ENCODE measurements around the gene ACVRL1. TPM values are rescaled to one million over a fixed set of nuclear protein-coding genes. Genes with fewer than 3 reads are reported as not detected.

Gene ACVRL1
- total RNA-seq, 1 donor from 2014 or later: under 0.01 TPM

DNA sequence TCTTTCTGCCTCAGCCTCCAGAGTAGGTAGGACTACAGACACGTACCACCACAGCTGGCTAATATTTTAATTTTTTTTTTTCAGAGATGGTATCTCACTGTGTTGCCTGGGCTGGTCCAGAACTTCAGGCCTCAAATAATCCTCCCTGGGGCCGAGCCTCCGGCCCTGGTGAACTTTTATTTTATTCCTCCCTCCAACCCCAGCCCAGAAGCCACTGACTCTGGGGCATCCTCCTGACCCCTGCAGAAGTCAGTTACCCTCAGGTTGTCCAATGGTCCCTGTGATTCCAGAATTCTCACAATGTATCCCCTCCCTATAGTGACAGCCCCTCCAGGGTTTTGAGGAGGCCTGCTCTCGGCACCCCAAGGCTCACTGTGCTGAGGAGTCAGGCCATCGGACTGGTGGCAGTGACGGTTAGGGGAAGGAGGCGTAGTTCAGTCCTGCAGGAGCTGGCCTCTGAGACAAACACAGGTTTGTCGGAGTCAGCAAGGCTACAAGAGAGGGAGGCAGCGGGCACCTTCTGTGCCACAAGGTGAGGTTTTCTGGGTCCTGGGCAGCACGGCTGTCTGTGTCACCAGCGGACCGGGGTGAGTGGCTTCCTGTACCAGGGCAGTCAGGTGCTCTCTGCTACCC lies 39.4 kb upstream of the ACVRL1 start:
- no peak for FAIRE-seq
- TF ChIP-seq, protein P1, sequence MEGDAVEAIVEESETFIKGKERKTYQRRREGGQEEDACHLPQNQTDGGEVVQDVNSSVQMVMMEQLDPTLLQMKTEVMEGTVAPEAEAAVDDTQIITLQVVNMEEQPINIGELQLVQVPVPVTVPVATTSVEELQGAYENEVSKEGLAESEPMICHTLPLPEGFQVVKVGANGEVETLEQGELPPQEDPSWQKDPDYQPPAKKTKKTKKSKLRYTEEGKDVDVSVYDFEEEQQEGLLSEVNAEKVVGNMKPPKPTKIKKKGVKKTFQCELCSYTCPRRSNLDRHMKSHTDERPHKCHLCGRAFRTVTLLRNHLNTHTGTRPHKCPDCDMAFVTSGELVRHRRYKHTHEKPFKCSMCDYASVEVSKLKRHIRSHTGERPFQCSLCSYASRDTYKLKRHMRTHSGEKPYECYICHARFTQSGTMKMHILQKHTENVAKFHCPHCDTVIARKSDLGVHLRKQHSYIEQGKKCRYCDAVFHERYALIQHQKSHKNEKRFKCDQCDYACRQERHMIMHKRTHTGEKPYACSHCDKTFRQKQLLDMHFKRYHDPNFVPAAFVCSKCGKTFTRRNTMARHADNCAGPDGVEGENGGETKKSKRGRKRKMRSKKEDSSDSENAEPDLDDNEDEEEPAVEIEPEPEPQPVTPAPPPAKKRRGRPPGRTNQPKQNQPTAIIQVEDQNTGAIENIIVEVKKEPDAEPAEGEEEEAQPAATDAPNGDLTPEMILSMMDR (IDR thresholded peaks at IDR 0.05; ENCODE audit: insufficient read depth, low read length, severe bottlenecking): no peak
- peaks cover 43% of the 10 kb centered on the region for H3K27me3 ChIP-seq (ENCODE audit: control insufficient read depth, insufficient read depth, low read length)

DNA sequence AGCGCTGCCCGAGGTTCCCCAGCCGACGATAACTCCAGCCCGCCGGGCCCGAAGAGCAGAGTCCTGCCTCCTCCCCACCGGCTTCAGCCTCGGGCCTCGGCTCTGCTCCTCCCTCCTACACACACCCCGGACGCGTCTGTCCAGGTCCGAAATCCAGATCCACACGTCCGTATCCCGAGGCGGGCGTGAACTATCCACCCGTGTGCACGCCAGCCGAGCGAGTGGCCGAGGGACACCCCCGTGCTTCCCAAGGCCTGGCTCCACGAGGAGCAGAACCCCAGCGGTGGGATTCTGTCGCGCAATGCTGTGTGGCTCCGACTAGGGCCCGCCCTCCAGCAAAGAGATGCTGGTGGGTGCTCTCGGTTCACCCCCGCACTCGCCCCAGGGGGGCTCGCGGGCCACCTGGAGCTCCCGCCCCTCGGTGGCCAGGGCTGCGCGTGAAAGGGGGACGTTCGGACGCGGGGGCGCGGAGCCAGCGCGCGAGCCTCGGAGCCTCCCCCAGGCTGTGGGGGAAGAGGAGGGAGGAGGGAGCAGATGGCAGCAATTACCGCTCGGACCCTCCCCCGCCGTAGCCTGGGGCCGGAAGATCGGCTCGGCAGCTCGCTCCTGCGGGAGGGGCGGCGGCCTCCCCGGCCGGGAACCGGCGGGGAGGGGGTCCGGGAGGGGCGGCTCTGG lies 38.3 kb upstream of the ACVRL1 start:
- Histone ChIP-seq H3K36me3 (ENCODE audit: control insufficient read depth, insufficient read depth, low read length) (no peaks in the 10 kb centered on the region), H3K4me3 (ENCODE audit: low read depth, low read length) (no peak overlapping the region), H3K27me3 (ENCODE audit: control insufficient read depth, insufficient read depth, low read length) (peaks cover 36% of the 10 kb centered on the region)
- FAIRE-seq (no peak), DNase-seq (ENCODE audit: low read depth) (no peak)
- TF ChIP-seq, protein P1 (IDR thresholded peaks at IDR 0.05; ENCODE audit: insufficient read depth, low read length, severe bottlenecking): no peak

More for the DNA sequence above, 39.4 kb upstream of the ACVRL1 start:
- H3K36me3 ChIP-seq (ENCODE audit: control insufficient read depth, insufficient read depth, low read length): no peaks in the 10 kb centered on the region
- DNase-seq (ENCODE audit: low read depth): no peak
- H3K4me3 ChIP-seq (ENCODE audit: low read depth, low read length): no peak overlapping the region

DNA sequence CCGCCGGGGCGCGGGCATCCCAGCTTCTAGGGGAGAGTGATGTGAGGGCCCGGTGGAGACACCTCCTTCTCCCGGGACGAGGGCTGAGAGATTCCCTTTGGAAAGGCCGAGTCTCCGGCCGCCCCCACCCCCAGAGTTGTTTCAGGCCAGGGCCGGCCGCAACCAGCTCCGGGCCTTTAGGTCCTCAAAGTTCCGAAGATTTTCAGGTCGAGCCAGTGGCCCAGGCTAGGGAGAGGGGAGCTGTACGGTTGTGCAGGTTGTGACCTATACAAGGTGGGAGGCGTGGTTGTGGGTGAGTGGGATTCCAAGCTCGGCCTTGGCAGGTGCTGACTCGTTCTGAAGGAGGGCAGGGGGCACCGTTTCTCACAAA lies 37.8 kb upstream of the ACVRL1 start:
- TF ChIP-seq, protein P1 (IDR thresholded peaks at IDR 0.05; ENCODE audit: insufficient read depth, low read length, severe bottlenecking): no peak
- no peak overlapping the region for H3K4me3 ChIP-seq (ENCODE audit: low read depth, low read length)
- FAIRE-seq (no peak), DNase-seq (ENCODE audit: low read depth) (no peak)
- no peaks in the 10 kb centered on the region for H3K36me3 ChIP-seq (ENCODE audit: control insufficient read depth, insufficient read depth, low read length)
- H3K27me3 ChIP-seq (ENCODE audit: control insufficient read depth, insufficient read depth, low read length): peaks cover 39% of the 10 kb centered on the region

DNA sequence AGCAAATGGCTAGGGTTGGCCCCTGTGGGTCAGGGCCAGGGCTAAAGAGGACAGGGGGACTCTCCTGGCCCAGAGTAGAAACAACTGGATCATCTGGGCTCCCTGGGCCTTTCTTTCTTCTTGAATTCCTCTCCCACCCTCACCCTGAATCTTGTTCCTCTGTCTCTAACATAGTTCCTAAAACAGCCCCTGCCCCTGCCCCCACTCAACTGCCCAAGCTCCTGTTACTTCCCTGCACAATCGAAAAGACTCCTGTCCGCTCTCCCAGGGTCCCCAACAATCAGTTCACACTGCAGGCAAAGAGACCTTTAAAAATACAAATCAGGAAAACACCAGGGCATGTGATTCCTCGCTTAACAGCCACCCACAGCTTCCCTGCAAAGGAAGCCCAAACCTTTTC lies 37.4 kb upstream of the ACVRL1 start:
- no peak overlapping the region for H3K4me3 ChIP-seq (ENCODE audit: low read depth, low read length)
- no peak for FAIRE-seq
- TF ChIP-seq, protein P1 (IDR thresholded peaks at IDR 0.05; ENCODE audit: insufficient read depth, low read length, severe bottlenecking): no peak
- no peaks in the 10 kb centered on the region for H3K36me3 ChIP-seq (ENCODE audit: control insufficient read depth, insufficient read depth, low read length)
- H3K27me3 ChIP-seq (ENCODE audit: control insufficient read depth, insufficient read depth, low read length): peaks cover 36% of the 10 kb centered on the region
- DNase-seq (ENCODE audit: low read depth): no peak

DNA sequence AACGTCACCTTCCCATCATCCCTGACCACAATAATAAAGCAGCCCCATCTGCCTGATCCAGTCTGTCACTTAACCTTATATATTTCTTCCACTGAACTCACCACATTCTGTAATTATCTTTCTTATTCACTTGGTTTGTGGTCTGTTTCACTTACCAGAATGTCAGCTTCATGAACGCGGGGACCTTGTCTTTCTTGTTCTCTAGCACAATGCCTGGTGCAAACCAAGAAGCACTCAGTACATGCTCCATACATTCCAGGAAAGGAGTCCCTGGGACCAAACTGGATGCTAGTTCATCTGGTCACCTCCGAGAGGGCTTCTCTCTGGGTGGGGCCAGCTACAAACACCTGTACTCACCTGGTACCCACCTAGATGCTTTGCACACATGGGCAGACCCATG lies 36.8 kb upstream of the ACVRL1 start:
- no peak overlapping the region for H3K4me3 ChIP-seq (ENCODE audit: low read depth, low read length)
- no peak for DNase-seq (ENCODE audit: low read depth)
- no peak for FAIRE-seq
- TF ChIP-seq, protein P1 (IDR thresholded peaks at IDR 0.05; ENCODE audit: insufficient read depth, low read length, severe bottlenecking): no peak
- H3K27me3 ChIP-seq (ENCODE audit: control insufficient read depth, insufficient read depth, low read length): peaks cover 32% of the 10 kb centered on the region
- no peaks in the 10 kb centered on the region for H3K36me3 ChIP-seq (ENCODE audit: control insufficient read depth, insufficient read depth, low read length)
